ENCODE data around the gene KCNH8.

Gene KCNH8

DNA sequence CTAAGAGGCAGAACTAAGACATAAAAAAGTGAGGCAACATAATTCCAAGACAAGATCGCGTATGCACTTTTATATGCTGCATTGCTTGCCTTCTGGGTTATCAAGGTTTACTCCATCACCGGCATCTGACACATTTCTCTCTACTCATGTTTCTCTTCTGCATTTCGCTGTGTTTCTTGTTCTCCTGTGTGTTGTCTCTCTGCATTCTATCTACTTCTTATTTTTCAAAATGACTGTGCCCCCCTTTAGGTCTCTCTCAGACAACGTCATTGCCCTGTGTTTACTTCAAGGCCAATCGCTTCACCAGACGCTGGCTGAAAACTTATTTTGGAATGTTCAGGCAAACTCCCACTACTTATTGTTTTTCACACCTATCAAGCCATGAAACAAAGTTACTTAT, 280.4 kb downstream of the KCNH8 start:
- TF ChIP-seq, protein P1, sequence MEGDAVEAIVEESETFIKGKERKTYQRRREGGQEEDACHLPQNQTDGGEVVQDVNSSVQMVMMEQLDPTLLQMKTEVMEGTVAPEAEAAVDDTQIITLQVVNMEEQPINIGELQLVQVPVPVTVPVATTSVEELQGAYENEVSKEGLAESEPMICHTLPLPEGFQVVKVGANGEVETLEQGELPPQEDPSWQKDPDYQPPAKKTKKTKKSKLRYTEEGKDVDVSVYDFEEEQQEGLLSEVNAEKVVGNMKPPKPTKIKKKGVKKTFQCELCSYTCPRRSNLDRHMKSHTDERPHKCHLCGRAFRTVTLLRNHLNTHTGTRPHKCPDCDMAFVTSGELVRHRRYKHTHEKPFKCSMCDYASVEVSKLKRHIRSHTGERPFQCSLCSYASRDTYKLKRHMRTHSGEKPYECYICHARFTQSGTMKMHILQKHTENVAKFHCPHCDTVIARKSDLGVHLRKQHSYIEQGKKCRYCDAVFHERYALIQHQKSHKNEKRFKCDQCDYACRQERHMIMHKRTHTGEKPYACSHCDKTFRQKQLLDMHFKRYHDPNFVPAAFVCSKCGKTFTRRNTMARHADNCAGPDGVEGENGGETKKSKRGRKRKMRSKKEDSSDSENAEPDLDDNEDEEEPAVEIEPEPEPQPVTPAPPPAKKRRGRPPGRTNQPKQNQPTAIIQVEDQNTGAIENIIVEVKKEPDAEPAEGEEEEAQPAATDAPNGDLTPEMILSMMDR (conservative IDR thresholded peaks at IDR 0.05; ENCODE audit: low read length), result no peak
- no peak overlapping the region for H3K4me3 ChIP-seq (ENCODE audit: low read length)
- no peak for DNase-seq (ENCODE audit: low read depth)

DNA sequence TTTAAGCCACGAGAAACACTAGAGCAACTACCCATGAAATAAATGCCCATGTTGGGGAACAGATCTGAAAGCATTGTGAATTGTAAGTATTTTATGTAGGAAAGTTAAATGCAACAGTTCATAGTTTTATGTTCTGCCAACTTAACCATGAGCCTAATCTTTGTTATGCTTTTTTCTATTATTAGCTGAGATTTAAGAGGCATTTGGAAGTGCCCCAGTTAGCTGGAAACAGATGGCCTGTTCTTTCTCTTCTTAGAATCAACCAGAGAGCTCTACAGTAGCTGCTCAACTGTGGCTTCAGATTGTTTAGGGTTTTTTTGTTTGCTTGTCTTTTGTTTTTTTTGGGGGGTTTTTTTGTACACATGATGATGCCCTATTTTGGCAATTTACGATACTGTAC, 284.4 kb downstream of the KCNH8 start:
- TF ChIP-seq, protein P1 (conservative IDR thresholded peaks at IDR 0.05; ENCODE audit: low read length), result no peak
- no peak overlapping the region for H3K4me3 ChIP-seq (ENCODE audit: low read length)
- no peak for DNase-seq (ENCODE audit: low read depth)

DNA sequence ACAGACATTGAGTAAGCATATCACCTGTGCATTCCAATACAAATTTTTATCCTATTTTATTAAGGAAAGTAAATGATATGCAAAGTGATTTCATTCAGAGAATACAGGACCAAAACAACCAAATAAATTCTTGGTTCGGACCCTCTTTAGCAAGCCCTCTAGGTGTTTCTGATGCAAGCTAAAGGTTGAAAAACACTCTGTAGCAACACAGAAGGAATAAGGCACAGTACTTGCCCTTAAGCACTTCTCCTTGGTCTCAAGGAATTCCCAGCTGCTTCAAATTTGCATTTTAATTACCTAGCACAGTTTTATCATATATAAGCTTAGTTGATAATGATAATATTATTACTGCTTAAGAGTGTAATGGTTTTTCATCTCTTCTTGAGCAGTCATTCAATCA, 288.4 kb downstream of the KCNH8 start:
- TF ChIP-seq, protein P1 (conservative IDR thresholded peaks at IDR 0.05; ENCODE audit: low read length), result no peak
- no peak overlapping the region for H3K4me3 ChIP-seq (ENCODE audit: low read length)
- no peak for DNase-seq (ENCODE audit: low read depth)

DNA sequence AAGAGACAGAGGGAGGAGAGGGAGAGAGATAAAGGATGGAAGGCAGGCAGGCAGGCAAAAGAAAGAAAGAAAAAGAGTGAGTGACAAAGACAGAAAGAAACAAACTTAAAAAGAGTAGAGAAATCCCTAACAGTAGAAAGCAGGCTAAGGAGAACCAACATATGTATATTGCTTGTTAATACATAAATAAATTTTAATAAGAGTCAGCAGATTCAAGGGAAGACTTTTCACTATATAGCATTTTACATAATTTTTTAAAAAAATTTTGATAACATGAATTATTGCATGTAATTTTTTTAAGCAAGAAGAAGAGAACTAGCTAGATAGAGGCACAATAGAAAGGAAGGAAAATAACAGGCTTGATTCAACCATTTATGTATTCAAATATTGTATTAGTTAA, 291.6 kb downstream of the KCNH8 start:
- TF ChIP-seq, protein P1 (conservative IDR thresholded peaks at IDR 0.05; ENCODE audit: low read length), result no peak
- no peak overlapping the region for H3K4me3 ChIP-seq (ENCODE audit: low read length)
- no peak for DNase-seq (ENCODE audit: low read depth)

DNA sequence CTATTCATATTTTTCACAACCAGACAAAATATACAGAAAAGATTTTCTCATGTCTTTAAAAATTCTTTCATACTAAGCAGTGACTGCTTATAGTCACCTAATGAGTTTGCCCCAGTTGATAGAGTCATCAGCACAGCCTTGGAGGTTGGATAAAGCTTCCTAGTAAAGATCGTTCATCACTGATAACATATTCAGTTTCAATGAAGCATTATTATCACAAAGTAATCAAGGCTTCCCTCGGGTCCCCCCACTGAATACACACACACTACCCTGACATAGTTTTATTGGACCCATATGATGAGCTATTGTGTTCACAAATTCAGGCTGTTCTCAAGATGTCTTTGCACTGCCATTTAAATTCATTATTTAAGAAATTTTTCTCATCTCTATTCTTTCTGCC, 297.8 kb downstream of the KCNH8 start:
- DNase-seq (ENCODE audit: low read depth), result no peak
- TF ChIP-seq, protein P1 (conservative IDR thresholded peaks at IDR 0.05; ENCODE audit: low read length), result no peak
- no peak overlapping the region for H3K4me3 ChIP-seq (ENCODE audit: low read length)

DNA sequence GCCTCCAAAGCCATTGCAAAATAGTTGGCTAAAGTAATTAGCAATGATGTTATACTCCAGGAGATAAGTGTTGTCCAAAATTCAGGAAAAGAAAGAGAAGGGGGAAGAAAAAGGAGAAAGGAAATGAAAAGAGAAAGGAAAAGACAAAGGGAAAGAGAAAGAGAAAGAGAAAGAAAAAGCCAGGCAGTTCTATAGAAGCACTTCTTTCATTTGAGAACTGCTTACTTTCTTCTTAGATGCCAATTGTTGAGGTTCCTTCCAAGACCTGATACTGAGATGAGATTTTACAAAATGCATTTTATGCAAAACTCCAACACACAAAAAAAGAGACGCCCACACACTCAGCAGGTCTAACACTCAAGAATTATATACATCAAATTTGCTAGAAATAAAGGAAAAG, 298.4 kb downstream of the KCNH8 start:
- no peak overlapping the region for H3K4me3 ChIP-seq (ENCODE audit: low read length)
- TF ChIP-seq, protein P1 (conservative IDR thresholded peaks at IDR 0.05; ENCODE audit: low read length), result no peak
- DNase-seq (ENCODE audit: low read depth), result no peak

DNA sequence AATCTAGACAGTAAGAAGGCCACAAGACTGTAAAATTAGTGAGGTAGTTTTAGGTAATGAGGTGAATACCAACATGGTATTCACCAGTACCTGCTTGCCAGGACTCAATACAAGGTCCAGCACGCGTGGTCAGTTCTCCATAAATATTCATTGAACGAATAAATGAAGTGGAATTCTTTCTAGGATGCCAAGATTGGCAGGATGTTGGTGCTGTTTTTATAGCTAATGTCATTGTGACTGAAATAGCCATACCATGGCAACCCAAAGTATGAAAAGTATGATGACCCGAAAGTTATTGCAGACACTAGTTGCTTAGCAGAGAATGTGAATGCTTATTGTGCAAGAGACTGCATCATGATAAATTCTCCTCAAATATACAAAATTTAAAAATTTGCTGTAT, 307.2 kb downstream of the KCNH8 start:
- no peak overlapping the region for H3K4me3 ChIP-seq (ENCODE audit: low read length)
- DNase-seq (ENCODE audit: low read depth), result no peak
- TF ChIP-seq, protein P1 (conservative IDR thresholded peaks at IDR 0.05; ENCODE audit: low read length), result no peak

Data from AG10803 (cell line).